K562 (cell line): ENCODE measurements around the gene NECTIN2. TPM values are rescaled to one million over a fixed set of nuclear protein-coding genes. Genes with fewer than 3 reads are reported as not detected.

Source experiments
- ELF2 ChIP-seq: fragments of 250-450 bp; sonication (Bioruptor Pico); IDR thresholded peaks from 2 replicates; pipeline ENCODE4 v1.5.0; 2021; ENCODE audit warnings: mild to moderate bottlenecking
- ERF ChIP-seq: fragments of 450-650 bp; formaldehyde crosslinking; IDR thresholded peaks from 2 replicates; pipeline ENCODE4 v1.4.0; 2020; ENCODE audit warnings: mild to moderate bottlenecking, mixed read lengths
- ESRRA ChIP-seq: fragments of 450-650 bp; IDR thresholded peaks from 2 replicates; pipeline ENCODE4 v1.6.1; 2014; ENCODE audit warnings: low read depth, mild to moderate bottlenecking, moderate library complexity, borderline replicate concordance
- MTA3 ChIP-seq: fragments of 450-650 bp; formaldehyde crosslinking; IDR thresholded peaks from 2 replicates; pipeline ENCODE4 v1.6.1; 2017; ENCODE audit warnings: mild to moderate bottlenecking, borderline replicate concordance
- NR2F6 ChIP-seq: fragments of 450-650 bp; formaldehyde crosslinking; IDR thresholded peaks from 2 replicates; pipeline ENCODE4 v1.4.0; 2020; ENCODE audit warnings: mild to moderate bottlenecking
- SRSF9 ChIP-seq: fragments of 200-400 bp; formaldehyde crosslinking; IDR thresholded peaks from 2 replicates; pipeline ENCODE4 v1.6.1; 2017; ENCODE audit warnings: low read depth, low read length, borderline replicate concordance
- ZNF282 ChIP-seq: sonication (generic); formaldehyde crosslinking; IDR thresholded peaks from 2 replicates; pipeline ENCODE4 v1.8.1; 2023; ENCODE audit warnings: missing genetic modification reagents
- ZNF586 ChIP-seq: fragments of 450-650 bp; formaldehyde crosslinking; conservative IDR thresholded peaks from 2 replicates; pipeline ENCODE4 v1.4.0; 2020; ENCODE audit warnings: mild to moderate bottlenecking, moderate library complexity
- ZNF75A ChIP-seq: fragments of 450-650 bp; formaldehyde crosslinking; IDR thresholded peaks from 2 replicates; pipeline ENCODE4 v1.4.0; 2020; ENCODE audit warnings: mild to moderate bottlenecking
- ZNF778 ChIP-seq: fragments of 450-650 bp; formaldehyde crosslinking; IDR thresholded peaks from 2 replicates; pipeline ENCODE4 v1.4.0; 2020; ENCODE audit warnings: mild to moderate bottlenecking, moderate library complexity
- polyA plus RNA-seq, 8 experiments: library from polyadenylated mRNA; depleted of rRNA in 4 of 8; stranded (reverse) in 5 of 8; unstranded in 3 of 8; fragments of >200 nt; fragmentation: Nextera tagmentation in 2 of 8; fragmentation: Illumina TruSeq in 1 of 8; extraction: Ambion mirVana in 2 of 8; extraction: Trizol in 1 of 8; gene quantifications; 2 replicates each; pipeline versions ENCODE4 v1.2.1 to v1.2.3, GENCODE V29; 2011 to 2014; ENCODE audit warnings: inconsistent platforms in 1 of 8, missing spikeins in 1 of 8
- total RNA-seq, 7 experiments: library from RNA; depleted of rRNA in 6 of 7; stranded (reverse); fragments of >200 nt in 6 of 7; fragmentation: Illumina TruSeq in 2 of 7; extraction: Trizol in 2 of 7; gene quantifications; 2 replicates each; pipeline versions ENCODE4 v1.2.1 to v1.2.3, GENCODE V29; 2011 to 2021; ENCODE audit warnings: low replicate concordance in 1 of 7
- TF ChIP-seq, protein P1 (sequence below): fragments of 200-400 bp; formaldehyde crosslinking; IDR thresholded peaks from 2 replicates; pipeline ENCODE4 v1.6.1; 2017; ENCODE audit warnings: mild to moderate bottlenecking, low read depth, low read length, moderate library complexity
- TF ChIP-seq, protein P2 (sequence below): fragments of 250-450 bp; sonication (Bioruptor Pico); IDR thresholded peaks from 2 replicates; pipeline ENCODE4 v1.4.0; 2020; ENCODE audit warnings: mild to moderate bottlenecking, moderate library complexity
- TF ChIP-seq, protein P3 (sequence below): fragments of 450-650 bp; formaldehyde crosslinking; IDR thresholded peaks from 2 replicates; pipeline ENCODE4 v1.4.0; 2020; ENCODE audit warnings: mild to moderate bottlenecking, moderate library complexity
- TF ChIP-seq, protein P4 (sequence below): fragments of 250-450 bp; sonication (Bioruptor Pico); IDR thresholded peaks from 2 replicates; pipeline ENCODE4 v1.5.0; 2021
- TF ChIP-seq, protein P5 (sequence below): fragments of 250-450 bp; sonication (Bioruptor Pico); IDR thresholded peaks from 2 replicates; pipeline ENCODE4 v1.9.0; 2021; ENCODE audit warnings: mild to moderate bottlenecking
- TF ChIP-seq, protein P6 (sequence below): fragments of 450-650 bp; formaldehyde crosslinking; conservative IDR thresholded peaks from 2 replicates; pipeline ENCODE4 v1.4.0; 2022; ENCODE audit warnings: mild to moderate bottlenecking, missing genetic modification characterization
- TF ChIP-seq, protein P7 (sequence below): sonication (generic); formaldehyde crosslinking; IDR thresholded peaks from 2 replicates; pipeline ENCODE4 v1.8.1; 2023; ENCODE audit warnings: mild to moderate bottlenecking, missing genetic modification reagents

The NECTIN2 gene
- total and polyA plus RNA-seq, 9 of the 15 experiments (the other 6 are each of a cell fraction or from before 2014, with no cell fraction given) = 3.9 to 94.9 (median 34.9) TPM

DNA sequence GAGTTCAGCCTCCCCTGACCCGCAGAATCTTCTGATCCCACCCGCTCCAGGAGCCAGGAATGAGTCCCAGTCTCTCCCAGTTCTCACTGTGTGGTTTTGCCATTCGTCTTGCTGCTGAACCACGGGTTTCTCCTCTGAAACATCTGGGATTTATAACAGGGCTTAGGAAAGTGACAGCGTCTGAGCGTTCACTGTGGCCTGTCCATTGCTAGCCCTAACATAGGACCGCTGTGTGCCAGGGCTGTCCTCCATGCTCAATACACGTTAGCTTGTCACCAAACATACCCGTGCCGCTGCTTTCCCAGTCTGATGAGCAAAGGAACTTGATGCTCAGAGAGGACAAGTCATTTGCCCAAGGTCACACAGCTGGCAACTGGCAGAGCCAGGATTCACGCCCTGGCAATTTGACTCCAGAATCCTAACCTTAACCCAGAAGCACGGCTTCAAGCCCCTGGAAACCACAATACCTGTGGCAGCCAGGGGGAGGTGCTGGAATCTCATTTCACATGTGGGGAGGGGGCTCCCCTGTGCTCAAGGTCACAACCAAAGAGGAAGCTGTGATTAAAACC lies 58.4 kb downstream of the NECTIN2 start (continued):
- TF ChIP-seq, protein P1, sequence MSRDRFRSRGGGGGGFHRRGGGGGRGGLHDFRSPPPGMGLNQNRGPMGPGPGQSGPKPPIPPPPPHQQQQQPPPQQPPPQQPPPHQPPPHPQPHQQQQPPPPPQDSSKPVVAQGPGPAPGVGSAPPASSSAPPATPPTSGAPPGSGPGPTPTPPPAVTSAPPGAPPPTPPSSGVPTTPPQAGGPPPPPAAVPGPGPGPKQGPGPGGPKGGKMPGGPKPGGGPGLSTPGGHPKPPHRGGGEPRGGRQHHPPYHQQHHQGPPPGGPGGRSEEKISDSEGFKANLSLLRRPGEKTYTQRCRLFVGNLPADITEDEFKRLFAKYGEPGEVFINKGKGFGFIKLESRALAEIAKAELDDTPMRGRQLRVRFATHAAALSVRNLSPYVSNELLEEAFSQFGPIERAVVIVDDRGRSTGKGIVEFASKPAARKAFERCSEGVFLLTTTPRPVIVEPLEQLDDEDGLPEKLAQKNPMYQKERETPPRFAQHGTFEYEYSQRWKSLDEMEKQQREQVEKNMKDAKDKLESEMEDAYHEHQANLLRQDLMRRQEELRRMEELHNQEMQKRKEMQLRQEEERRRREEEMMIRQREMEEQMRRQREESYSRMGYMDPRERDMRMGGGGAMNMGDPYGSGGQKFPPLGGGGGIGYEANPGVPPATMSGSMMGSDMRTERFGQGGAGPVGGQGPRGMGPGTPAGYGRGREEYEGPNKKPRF = no peak
- TF ChIP-seq SRSF9 = no peak
- TF ChIP-seq, protein P2, sequence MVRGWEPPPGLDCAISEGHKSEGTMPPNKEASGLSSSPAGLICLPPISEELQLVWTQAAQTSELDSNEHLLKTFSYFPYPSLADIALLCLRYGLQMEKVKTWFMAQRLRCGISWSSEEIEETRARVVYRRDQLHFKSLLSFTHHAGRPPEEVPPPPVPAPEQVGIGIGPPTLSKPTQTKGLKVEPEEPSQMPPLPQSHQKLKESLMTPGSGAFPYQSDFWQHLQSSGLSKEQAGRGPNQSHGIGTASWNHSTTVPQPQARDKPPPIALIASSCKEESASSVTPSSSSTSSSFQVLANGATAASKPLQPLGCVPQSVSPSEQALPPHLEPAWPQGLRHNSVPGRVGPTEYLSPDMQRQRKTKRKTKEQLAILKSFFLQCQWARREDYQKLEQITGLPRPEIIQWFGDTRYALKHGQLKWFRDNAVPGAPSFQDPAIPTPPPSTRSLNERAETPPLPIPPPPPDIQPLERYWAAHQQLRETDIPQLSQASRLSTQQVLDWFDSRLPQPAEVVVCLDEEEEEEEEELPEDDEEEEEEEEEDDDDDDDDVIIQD (CRISPR knock-in tag) = 0 out of 2 replicates have a peak, but pooled peaks have one; percentile 51
- TF ChIP-seq, protein P3, sequence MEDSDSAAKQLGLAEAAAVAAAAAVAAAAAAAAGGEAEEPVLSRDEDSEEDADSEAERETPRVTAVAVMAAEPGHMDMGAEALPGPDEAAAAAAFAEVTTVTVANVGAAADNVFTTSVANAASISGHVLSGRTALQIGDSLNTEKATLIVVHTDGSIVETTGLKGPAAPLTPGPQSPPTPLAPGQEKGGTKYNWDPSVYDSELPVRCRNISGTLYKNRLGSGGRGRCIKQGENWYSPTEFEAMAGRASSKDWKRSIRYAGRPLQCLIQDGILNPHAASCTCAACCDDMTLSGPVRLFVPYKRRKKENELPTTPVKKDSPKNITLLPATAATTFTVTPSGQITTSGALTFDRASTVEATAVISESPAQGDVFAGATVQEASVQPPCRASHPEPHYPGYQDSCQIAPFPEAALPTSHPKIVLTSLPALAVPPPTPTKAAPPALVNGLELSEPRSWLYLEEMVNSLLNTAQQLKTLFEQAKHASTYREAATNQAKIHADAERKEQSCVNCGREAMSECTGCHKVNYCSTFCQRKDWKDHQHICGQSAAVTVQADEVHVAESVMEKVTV (CRISPR knock-in tag) = no peak
- TF ChIP-seq ZNF75A = no peak
- TF ChIP-seq MTA3 = no peak
- TF ChIP-seq ELF2 (CRISPR knock-in tag) = 0 out of 2 replicates have a peak, but pooled peaks have one; percentile 9
- 0 out of 2 replicates have a peak, but pooled peaks have one; percentile 34 for TF ChIP-seq ZNF282 (CRISPR knock-in tag)
- TF ChIP-seq, protein P4, sequence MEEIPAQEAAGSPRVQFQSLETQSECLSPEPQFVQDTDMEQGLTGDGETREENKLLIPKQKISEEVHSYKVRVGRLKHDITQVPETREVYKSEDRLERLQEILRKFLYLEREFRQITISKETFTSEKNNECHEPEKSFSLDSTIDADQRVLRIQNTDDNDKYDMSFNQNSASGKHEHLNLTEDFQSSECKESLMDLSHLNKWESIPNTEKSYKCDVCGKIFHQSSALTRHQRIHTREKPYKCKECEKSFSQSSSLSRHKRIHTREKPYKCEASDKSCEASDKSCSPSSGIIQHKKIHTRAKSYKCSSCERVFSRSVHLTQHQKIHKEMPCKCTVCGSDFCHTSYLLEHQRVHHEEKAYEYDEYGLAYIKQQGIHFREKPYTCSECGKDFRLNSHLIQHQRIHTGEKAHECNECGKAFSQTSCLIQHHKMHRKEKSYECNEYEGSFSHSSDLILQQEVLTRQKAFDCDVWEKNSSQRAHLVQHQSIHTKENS (CRISPR knock-in tag) = no peak
- peak; percentile 25; the same call in 1 of the 2 replicates for TF ChIP-seq ZNF586 (CRISPR knock-in tag)
- TF ChIP-seq, protein P5, sequence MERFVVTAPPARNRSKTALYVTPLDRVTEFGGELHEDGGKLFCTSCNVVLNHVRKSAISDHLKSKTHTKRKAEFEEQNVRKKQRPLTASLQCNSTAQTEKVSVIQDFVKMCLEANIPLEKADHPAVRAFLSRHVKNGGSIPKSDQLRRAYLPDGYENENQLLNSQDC (CRISPR knock-in tag) = no peak
- TF ChIP-seq ESRRA = peak; percentile 78
- 0 out of 2 replicates have a peak, but pooled peaks have one; percentile 17 for TF ChIP-seq ERF (CRISPR knock-in tag)
- TF ChIP-seq NR2F6 (CRISPR knock-in tag) = 0 out of 2 replicates have a peak, but pooled peaks have one; percentile 62
- TF ChIP-seq, protein P6, sequence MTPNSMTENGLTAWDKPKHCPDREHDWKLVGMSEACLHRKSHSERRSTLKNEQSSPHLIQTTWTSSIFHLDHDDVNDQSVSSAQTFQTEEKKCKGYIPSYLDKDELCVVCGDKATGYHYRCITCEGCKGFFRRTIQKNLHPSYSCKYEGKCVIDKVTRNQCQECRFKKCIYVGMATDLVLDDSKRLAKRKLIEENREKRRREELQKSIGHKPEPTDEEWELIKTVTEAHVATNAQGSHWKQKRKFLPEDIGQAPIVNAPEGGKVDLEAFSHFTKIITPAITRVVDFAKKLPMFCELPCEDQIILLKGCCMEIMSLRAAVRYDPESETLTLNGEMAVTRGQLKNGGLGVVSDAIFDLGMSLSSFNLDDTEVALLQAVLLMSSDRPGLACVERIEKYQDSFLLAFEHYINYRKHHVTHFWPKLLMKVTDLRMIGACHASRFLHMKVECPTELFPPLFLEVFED (CRISPR knock-in tag) = peak; percentile 64; the same call in 1 of the 2 replicates
- no peak for TF ChIP-seq ZNF778 (CRISPR knock-in tag)
- TF ChIP-seq, protein P7, sequence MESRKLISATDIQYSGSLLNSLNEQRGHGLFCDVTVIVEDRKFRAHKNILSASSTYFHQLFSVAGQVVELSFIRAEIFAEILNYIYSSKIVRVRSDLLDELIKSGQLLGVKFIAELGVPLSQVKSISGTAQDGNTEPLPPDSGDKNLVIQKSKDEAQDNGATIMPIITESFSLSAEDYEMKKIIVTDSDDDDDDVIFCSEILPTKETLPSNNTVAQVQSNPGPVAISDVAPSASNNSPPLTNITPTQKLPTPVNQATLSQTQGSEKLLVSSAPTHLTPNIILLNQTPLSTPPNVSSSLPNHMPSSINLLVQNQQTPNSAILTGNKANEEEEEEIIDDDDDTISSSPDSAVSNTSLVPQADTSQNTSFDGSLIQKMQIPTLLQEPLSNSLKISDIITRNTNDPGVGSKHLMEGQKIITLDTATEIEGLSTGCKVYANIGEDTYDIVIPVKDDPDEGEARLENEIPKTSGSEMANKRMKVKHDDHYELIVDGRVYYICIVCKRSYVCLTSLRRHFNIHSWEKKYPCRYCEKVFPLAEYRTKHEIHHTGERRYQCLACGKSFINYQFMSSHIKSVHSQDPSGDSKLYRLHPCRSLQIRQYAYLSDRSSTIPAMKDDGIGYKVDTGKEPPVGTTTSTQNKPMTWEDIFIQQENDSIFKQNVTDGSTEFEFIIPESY (CRISPR knock-in tag) = peak; percentile 36; the same call in 1 of the 2 replicates
